ENCODE measurements around the gene SLC34A1. TPM values are rescaled to one million over a fixed set of nuclear protein-coding genes. Genes with fewer than 3 reads are reported as not detected.

The SLC34A1 gene
- total and polyA plus RNA-seq, 4 donors, result 0.23 to 1.0 (median 0.47) TPM

- TF ChIP-seq ATF3 (IDR thresholded peaks at IDR 0.05) (no peak), JUND (IDR thresholded peaks at IDR 0.05) (no peak), YY1 (IDR thresholded peaks at IDR 0.05) (no peak), SP1 (IDR thresholded peaks at IDR 0.05) (no peak), NR2F2 (IDR thresholded peaks at IDR 0.05) (no peak), ZBTB33 (IDR thresholded peaks at IDR 0.05) (no peak), FOXA1 (IDR thresholded peaks at IDR 0.05) (no peak), FOXA2 (IDR thresholded peaks at IDR 0.05) (no peak)
These were observed 3.2 kb downstream of the SLC34A1 start (continued) for GRCh38 chr5:177387405-177387804.

- Histone ChIP-seq H3K9ac (ENCODE audit: low read depth in 1 of 2, low read length in 2 of 2) (no peak overlapping the region), H3K27me3 (ENCODE audit: control insufficient read depth in 4 of 4, insufficient read depth in 4 of 4, low read length in 3 of 4) (no peaks in the 10 kb centered on the region), H3K4me3 (ENCODE audit: low read depth in 1 of 3, low read length in 3 of 3) (no peak overlapping the region), H3K4me1 (ENCODE audit: control insufficient read depth in 4 of 4, insufficient read depth in 4 of 4, low read length in 3 of 4) (no peaks in the 10 kb centered on the region), H3K36me3 (ENCODE audit: control insufficient read depth in 4 of 4, insufficient read depth in 3 of 4, low read depth in 1 of 4, low read length in 3 of 4) (no peaks in the 10 kb centered on the region), H3K9me3 (ENCODE audit: control insufficient read depth in 4 of 4, low read length in 3 of 4) (no peaks in the 10 kb centered on the region), H3K27ac (ENCODE audit: low read depth in 1 of 2, low read length in 2 of 2) (no peak overlapping the region)
- 94% methylated on average over 10 of the region's 10 CpGs for WGBS
- no peak for TF ChIP-seq MAX (IDR thresholded peaks at IDR 0.05)
- TF ChIP-seq TAF1 (conservative IDR thresholded peaks at IDR 0.05), result no peak
- no peak for TF ChIP-seq HNF4A (conservative IDR thresholded peaks at IDR 0.05)
- TF ChIP-seq FOXA1 (IDR thresholded peaks at IDR 0.05), result no peak
- TF ChIP-seq RXRA (IDR thresholded peaks at IDR 0.05), result no peak
- no peak for DNase-seq (ENCODE audit: low spot score)
These were observed 4.4 kb downstream of the SLC34A1 start for GRCh38 chr5:177388521-177389052.

GRCh38 chr5:177389241-177390169, 5.3 kb downstream of the SLC34A1 start:
- Histone ChIP-seq H3K36me3 (ENCODE audit: control insufficient read depth in 4 of 4, insufficient read depth in 3 of 4, low read depth in 1 of 4, low read length in 3 of 4) (no peaks in the 10 kb centered on the region), H3K4me1 (ENCODE audit: control insufficient read depth in 4 of 4, insufficient read depth in 4 of 4, low read length in 3 of 4) (no peaks in the 10 kb centered on the region), H3K9ac (ENCODE audit: low read depth in 1 of 2, low read length in 2 of 2) (no peak overlapping the region), H3K4me3 (ENCODE audit: low read depth in 1 of 3, low read length in 3 of 3) (no peak overlapping the region), H3K9me3 (ENCODE audit: control insufficient read depth in 4 of 4, low read length in 3 of 4) (no peaks in the 10 kb centered on the region), H3K27me3 (ENCODE audit: control insufficient read depth in 4 of 4, insufficient read depth in 4 of 4, low read length in 3 of 4) (no peaks in the 10 kb centered on the region), H3K27ac (ENCODE audit: low read depth in 1 of 2, low read length in 2 of 2) (no peak overlapping the region)
- TF ChIP-seq RXRA (IDR thresholded peaks at IDR 0.05) (no peak), JUND (IDR thresholded peaks at IDR 0.05) (no peak), SP1 (IDR thresholded peaks at IDR 0.05) (no peak), CTCF (IDR thresholded peaks at IDR 0.05; ENCODE audit: low read depth, low read length, missing input control) (no peak), RAD21 (IDR thresholded peaks at IDR 0.05) (no peak), ATF3 (IDR thresholded peaks at IDR 0.05) (no peak), GABPA (IDR thresholded peaks at IDR 0.05 in 1 of 2, conservative IDR thresholded peaks at IDR 0.05 in 1 of 2) (no peak), HNF4A (conservative IDR thresholded peaks at IDR 0.05) (no peak), HNF4G (IDR thresholded peaks at IDR 0.05) (no peak), FOXA2 (IDR thresholded peaks at IDR 0.05) (no peak)
- DNase-seq (ENCODE audit: low spot score), result no peak
- WGBS, result 63% methylated on average over 21 of the region's 21 CpGs
